NOMO-1 treated with dmso at 0.1 percent for 144 hours (cell line): ENCODE results near the gene COA7.

Source experiments
- DNase-seq: peaks from one replicate; lab custom pipeline; 2025; ENCODE audit not compliant: unreplicated experiment; lab: John Stamatoyannopoulos, UW

The COA7 gene

GRCh38 chr1:52636721-52637695 is 61.1 kb downstream of the COA7 start:
- DNase-seq: peak; percentile 94

- DNase-seq: no peak
Observed at GRCh38 chr1:52635321-52636089, 62.6 kb downstream of the COA7 start.
